Left colon (tissue), 2 donors: Measurements from ENCODE around the gene SLC30A7. TPM values are rescaled to one million over a fixed set of nuclear protein-coding genes. Genes with fewer than 3 reads are reported as not detected.
"Not testable (repeated sequence)": the region's sequence is repeated elsewhere in the genome, so short reads cannot be mapped to it uniquely, and the experiment has no call there.

Experiments used
- ATAC-seq: fragments of 200-7000 bp; cut with Tn5 transposase; one replicate; pipeline ENCODE4 v1.9.1; 2020; ENCODE audit warnings: mild to moderate bottlenecking, moderate library complexity
- DNase-seq, 2 donors: peaks; one replicate each; pipeline ENCODE4 v3.0.0-alpha.2; 2020
- intact Hi-C, 2 donors: fragments of 100-400 bp; cut with DNase I in 1 of 2; cut with micrococcal nuclease in 1 of 2; formaldehyde crosslinking; loops; one replicate each; pipeline versions ENCODE4 v1.11.2 to v1.14.0; 2022; cut with DNase I, micrococcal nuclease
- total RNA-seq, 2 donors: library from RNA; stranded (reverse); fragmentation: NEBNext Ultra II Directional; extraction: Animal tissue kit (Norgen Biotek cat#: 25700); gene quantifications; one replicate each; pipeline ENCODE4 v1.2.1, GENCODE V29; 2021
- donor health status: DM: no; HTN: no; CAD: no.
- donor health status: DM: yes; HTN: yes; CAD: no.

Gene SLC30A7
- total RNA-seq, 2 donors from 2014 or later = 33.2 to 36.9 TPM

- intact Hi-C loops = no loop called here
- ATAC-seq = peak; percentile 54
- DNase-seq = no peak
Measured at GRCh38 chr1:100882698-100883097, 13.2 kb upstream of the SLC30A7 start.

- no peak for DNase-seq
- intact Hi-C loops = no loop called here
- ATAC-seq = peak; percentile 87
Measured at GRCh38 chr1:100883963-100884362, 11.9 kb upstream of the SLC30A7 start.

- intact Hi-C loops, ATAC-seq, DNase-seq: not testable (repeated sequence)
Measured at GRCh38 chr1:100889007-100889406, 6.9 kb upstream of the SLC30A7 start.

- intact Hi-C loops, ATAC-seq, DNase-seq: not testable (repeated sequence)
Measured at GRCh38 chr1:100889869-100890482, 5.9 kb upstream of the SLC30A7 start.

GRCh38 chr1:100891380-100891779 is 4.5 kb upstream of the SLC30A7 start:
- ATAC-seq (no peak), DNase-seq (no peak)
- intact Hi-C loops = no loop called here

GRCh38 chr1:100892554-100892953 is 3.3 kb upstream of the SLC30A7 start:
- ATAC-seq (no peak), DNase-seq (no peak)
- intact Hi-C loops = no loop called here

GRCh38 chr1:100893718-100894117 is 2.2 kb upstream of the SLC30A7 start:
- intact Hi-C loops = no loop called here
- DNase-seq = no peak
- no peak for ATAC-seq

- intact Hi-C loops = no loop called here
- peak; percentile 73 for ATAC-seq
- peak; percentile 90 to 91 for DNase-seq
Measured at GRCh38 chr1:100894603-100895539, 1.0 kb upstream of the SLC30A7 start, which contains the start of gene EXTL2. TSS of gene EXTL2 (minus strand) at chr1:100894842. CDS start at chr1:100888757, 6,085 bp downstream.

- intact Hi-C loops = no loop called here
- DNase-seq (peak; percentile 38 to 41), ATAC-seq (peak; percentile 48)
Measured at GRCh38 chr1:100896481-100896982, 642 bp downstream of the SLC30A7 start.

- ATAC-seq = no peak
Measured at GRCh38 chr1:100902365-100902764, 6.5 kb downstream of the SLC30A7 start.

GRCh38 chr1:100903777-100904176 is 7.9 kb downstream of the SLC30A7 start:
- DNase-seq = no peak
- intact Hi-C loops = no loop called here
- no peak for ATAC-seq

More at GRCh38 chr1:100902365-100902764, 6.5 kb downstream of the SLC30A7 start:
- DNase-seq = no peak
- intact Hi-C loops = no loop called here

- ATAC-seq = no peak
- intact Hi-C loops = no loop called here
- DNase-seq = no peak
Measured at GRCh38 chr1:100904528-100904927, 8.6 kb downstream of the SLC30A7 start.

- ATAC-seq (no peak), DNase-seq (no peak)
- intact Hi-C loops = no loop called here
Measured at GRCh38 chr1:100905181-100905580, 9.3 kb downstream of the SLC30A7 start.

- no peak for ATAC-seq
- intact Hi-C loops = no loop called here
- DNase-seq = no peak
Measured at GRCh38 chr1:100907887-100908286, 12.0 kb downstream of the SLC30A7 start.

GRCh38 chr1:100909018-100909417 is 13.1 kb downstream of the SLC30A7 start:
- no peak for ATAC-seq
- intact Hi-C loops = no loop called here
- DNase-seq = no peak

GRCh38 chr1:100912019-100912418 is 16.1 kb downstream of the SLC30A7 start:
- no peak for DNase-seq
- intact Hi-C loops = no loop called here
- no peak for ATAC-seq

- no peak for ATAC-seq
- no peak for DNase-seq
- intact Hi-C loops = loop anchor here (2.0 to 10.0 kb wide), 2 partner anchors 364 to 368 kb away; no protein-coding TSS in a partner anchor
Measured at GRCh38 chr1:100921110-100921706, 25.3 kb downstream of the SLC30A7 start.

GRCh38 chr1:100924212-100924611 is 28.3 kb downstream of the SLC30A7 start:
- intact Hi-C loops = loop anchor here in 1 of 2 donors (10.0 kb wide), 1 partner anchor 361 kb away; no protein-coding TSS in a partner anchor
- DNase-seq = no peak
- no peak for ATAC-seq

GRCh38 chr1:100924991-100925390 is 29.1 kb downstream of the SLC30A7 start:
- ATAC-seq (no peak), DNase-seq (no peak)
- intact Hi-C loops = loop anchor here in 1 of 2 donors (10.0 kb wide), 1 partner anchor 360 kb away; no protein-coding TSS in a partner anchor
